Brain microvascular endothelial cell (primary cell): ENCODE data around the gene PIEZO2.

Source experiments
- DNase-seq: peaks from one replicate; pipeline ENCODE4 v3.0.0-alpha.2; 2020
- H3K27ac ChIP-seq: fragments of 250-450 bp; sonication (Bioruptor Pico); 2 replicates; pipeline ENCODE4 v1.5.1; 2020; ENCODE audit warnings: mild to moderate bottlenecking, moderate library complexity
- H3K27me3 ChIP-seq: fragments of 250-450 bp; sonication (Bioruptor Pico); replicated peaks from 2 replicates; pipeline ENCODE4 v1.5.1; 2020; ENCODE audit warnings: mild to moderate bottlenecking
- H3K36me3 ChIP-seq: fragments of 250-450 bp; sonication (Bioruptor Pico); replicated peaks from 2 replicates; pipeline ENCODE4 v1.5.1; 2020; ENCODE audit warnings: mild to moderate bottlenecking
- H3K4me3 ChIP-seq: 2 replicates; pipeline ENCODE4 v1.5.1; 2011; ENCODE audit warnings: low read depth, mild to moderate bottlenecking, control low read depth, low read length, moderate library complexity
- CTCF ChIP-seq: IDR thresholded peaks from 2 replicates; pipeline ENCODE4 v1.5.1; 2011; ENCODE audit warnings: low read depth, mild to moderate bottlenecking, moderate library complexity, low read length, control low read depth, inconsistent platforms; ENCODE audit errors: missing control alignments
- in situ Hi-C: cut with HindIII; loops from 2 replicates; pipeline ENCODE4 v1.10.0; 2017; ENCODE audit warnings: low sequenced_read_pairs, low pct_ligation_motif_present

The PIEZO2 gene

GRCh38 chr18:10750191-10751035, 399.0 kb downstream of the PIEZO2 start:
- Histone ChIP-seq H3K27ac (no peak overlapping the region), H3K27me3 (no peaks in the 10 kb centered on the region), H3K36me3 (no peaks in the 10 kb centered on the region), H3K4me3 (no peak overlapping the region)
- DNase-seq: no peak
- in situ Hi-C loops: no loop called here
- TF ChIP-seq CTCF: no peak

DNA sequence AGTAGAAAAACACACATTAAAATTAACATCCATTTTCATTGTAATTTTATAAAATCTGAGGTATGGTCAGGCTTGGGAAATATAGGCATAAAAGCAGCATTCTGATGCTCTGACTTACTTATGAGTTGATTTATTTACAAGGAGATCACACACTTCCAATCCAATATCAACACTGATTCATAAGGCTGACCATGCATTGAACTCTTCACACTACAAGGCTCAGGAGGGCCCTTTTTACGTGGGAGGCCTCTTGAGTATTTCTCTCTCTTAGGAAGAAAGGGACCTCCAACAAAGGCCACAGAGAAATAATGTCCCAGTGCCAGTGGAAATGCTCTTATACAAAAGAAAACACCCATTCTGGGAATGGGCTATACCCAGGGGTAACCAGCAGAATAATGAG, 400.7 kb downstream of the PIEZO2 start:
- no peaks in the 10 kb centered on the region for H3K36me3 ChIP-seq
- no peak for TF ChIP-seq CTCF
- no peak overlapping the region for H3K4me3 ChIP-seq
- no peaks in the 10 kb centered on the region for H3K27me3 ChIP-seq
- DNase-seq: peak; percentile 74
- peak overlapping the region; percentile 73 for H3K27ac ChIP-seq
- in situ Hi-C loops: no loop called here

GRCh38 chr18:10745971-10746370, 403.4 kb downstream of the PIEZO2 start:
- DNase-seq: no peak
- in situ Hi-C loops: no loop called here
- TF ChIP-seq CTCF: no peak

GRCh38 chr18:10745219-10745618, 404.1 kb downstream of the PIEZO2 start:
- no peak overlapping the region for H3K4me3 ChIP-seq

More at GRCh38 chr18:10745971-10746370, 403.4 kb downstream of the PIEZO2 start:
- Histone ChIP-seq H3K4me3 (no peak overlapping the region), H3K27ac (no peak overlapping the region), H3K36me3 (no peaks in the 10 kb centered on the region), H3K27me3 (no peaks in the 10 kb centered on the region)

GRCh38 chr18:10743766-10744165, 405.6 kb downstream of the PIEZO2 start:
- in situ Hi-C loops: no loop called here
- Histone ChIP-seq H3K4me3 (no peak overlapping the region), H3K27ac (no peak overlapping the region), H3K27me3 (no peaks in the 10 kb centered on the region), H3K36me3 (no peaks in the 10 kb centered on the region)
- no peak for TF ChIP-seq CTCF
- no peak for DNase-seq

More at GRCh38 chr18:10745219-10745618, 404.1 kb downstream of the PIEZO2 start:
- DNase-seq: no peak
- TF ChIP-seq CTCF: no peak
- no peaks in the 10 kb centered on the region for H3K27me3 ChIP-seq
- no peaks in the 10 kb centered on the region for H3K36me3 ChIP-seq
- no peak overlapping the region for H3K27ac ChIP-seq
- in situ Hi-C loops: no loop called here

DNA sequence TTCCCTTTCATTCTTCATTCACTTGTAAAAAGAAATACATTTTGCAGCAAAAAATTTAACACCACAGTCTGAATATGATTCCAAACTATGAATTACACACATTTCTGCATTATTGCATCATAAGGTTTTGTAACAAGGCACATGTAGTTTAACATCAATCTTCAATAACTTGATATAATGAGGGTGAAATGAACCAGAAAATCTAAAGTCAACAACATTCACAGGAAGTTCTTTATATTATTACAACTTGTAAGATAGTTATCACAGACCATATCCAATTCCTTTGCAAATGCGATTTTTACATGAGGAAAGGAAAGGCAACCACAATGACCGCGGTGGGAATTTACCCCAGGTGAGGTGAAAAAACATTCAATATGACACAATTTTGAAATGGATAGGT, 410.2 kb downstream of the PIEZO2 start:
- no peak overlapping the region for H3K4me3 ChIP-seq
- H3K27me3 ChIP-seq: no peaks in the 10 kb centered on the region
- TF ChIP-seq CTCF: no peak
- H3K36me3 ChIP-seq: no peaks in the 10 kb centered on the region
- H3K27ac ChIP-seq: no peak overlapping the region
- no peak for DNase-seq
- in situ Hi-C loops: no loop called here
